Type B pancreatic cell (in vitro differentiated cells): ENCODE data around the gene EPS8L3. TPM values are rescaled to one million over a fixed set of nuclear protein-coding genes. Genes with fewer than 3 reads are reported as not detected.

Experiments
- DNase-seq: peaks from one replicate; pipeline ENCODE4 v3.0.0; 2021; ENCODE audit warnings: mixed read lengths; ENCODE audit not compliant: unreplicated experiment; ENCODE audit errors: extremely low spot score
- H3K27ac Mint-ChIP-seq: 2 replicates; pipeline ENCODE4 v1.8.0; 2021; ENCODE audit warnings: mild to moderate bottlenecking, mixed read lengths
- H3K27me3 Mint-ChIP-seq: 2 replicates; pipeline ENCODE4 v1.8.0; 2021; ENCODE audit warnings: mixed read lengths
- H3K36me3 Mint-ChIP-seq: 2 replicates; pipeline ENCODE4 v1.8.0; 2021; ENCODE audit warnings: mixed read lengths
- H3K4me1 Mint-ChIP-seq: one replicate; pipeline ENCODE4 v1.8.0; 2021; ENCODE audit warnings: mixed read lengths; ENCODE audit not compliant: unreplicated experiment
- H3K4me3 Mint-ChIP-seq: 2 replicates; pipeline ENCODE4 v1.8.0; 2021; ENCODE audit warnings: mild to moderate bottlenecking, mixed read lengths
- H3K9me3 Mint-ChIP-seq: 2 replicates; pipeline ENCODE4 v1.8.0; 2021; ENCODE audit warnings: mixed read lengths
- CTCF ChIP-seq: fragments of 200-600 bp; sonication (generic); conservative IDR thresholded peaks from 2 replicates; pipeline ENCODE4 v1.5.0; 2021; ENCODE audit warnings: antibody characterized with exemption, mild to moderate bottlenecking
- total RNA-seq: library from RNA; stranded (reverse); gene quantifications from 2 replicates; pipeline ENCODE4 v1.2.1, GENCODE V29; 2021; ENCODE audit warnings: low replicate concordance

Gene EPS8L3
- total RNA-seq, 1 donor from 2014 or later = 9.9 TPM

- Mint-ChIP-seq H3K4me3 (no peak overlapping the region), H3K36me3 (no peaks in the 10 kb centered on the region), H3K9me3 (no peaks in the 10 kb centered on the region), H3K27me3 (no peaks in the 10 kb centered on the region), H3K4me1 (peaks cover 41% of the 10 kb centered on the region), H3K27ac (no peak overlapping the region)
- DNase-seq = no peak
- TF ChIP-seq CTCF = no peak
These were observed 17.3 kb upstream of the EPS8L3 start for GRCh38 chr1:109780982-109781381.

- H3K9me3 Mint-ChIP-seq = no peaks in the 10 kb centered on the region
- peaks cover 23% of the 10 kb centered on the region for H3K4me1 Mint-ChIP-seq
- no peak for TF ChIP-seq CTCF
- H3K4me3 Mint-ChIP-seq = no peak overlapping the region
- DNase-seq = no peak
- no peak overlapping the region for H3K27ac Mint-ChIP-seq
- H3K27me3 Mint-ChIP-seq = peaks cover 8% of the 10 kb centered on the region
- H3K36me3 Mint-ChIP-seq = no peaks in the 10 kb centered on the region
These were observed 14.4 kb upstream of the EPS8L3 start for GRCh38 chr1:109777980-109778625.

- no peak overlapping the region for H3K27ac Mint-ChIP-seq
- no peaks in the 10 kb centered on the region for H3K9me3 Mint-ChIP-seq
- no peak overlapping the region for H3K4me3 Mint-ChIP-seq
- H3K36me3 Mint-ChIP-seq = no peaks in the 10 kb centered on the region
- H3K27me3 Mint-ChIP-seq = peaks cover 8% of the 10 kb centered on the region
- peaks cover 20% of the 10 kb centered on the region for H3K4me1 Mint-ChIP-seq
- TF ChIP-seq CTCF = no peak
- DNase-seq = no peak
These were observed 13.7 kb upstream of the EPS8L3 start for GRCh38 chr1:109777436-109777835.

- H3K4me3 Mint-ChIP-seq = no peak overlapping the region
- TF ChIP-seq CTCF = peak; percentile 97
- H3K36me3 Mint-ChIP-seq = no peaks in the 10 kb centered on the region
- H3K27me3 Mint-ChIP-seq = peaks cover 8% of the 10 kb centered on the region
- DNase-seq = peak; percentile 84
- H3K4me1 Mint-ChIP-seq = peaks cover 23% of the 10 kb centered on the region
- no peaks in the 10 kb centered on the region for H3K9me3 Mint-ChIP-seq
- H3K27ac Mint-ChIP-seq = peak overlapping the region; percentile 43
These were observed 13.2 kb upstream of the EPS8L3 start for GRCh38 chr1:109776911-109777310.

GRCh38 chr1:109776206-109776835 is 12.6 kb upstream of the EPS8L3 start:
- peaks cover 23% of the 10 kb centered on the region for H3K4me1 Mint-ChIP-seq
- H3K9me3 Mint-ChIP-seq = no peaks in the 10 kb centered on the region
- H3K27me3 Mint-ChIP-seq = peaks cover 8% of the 10 kb centered on the region
- no peak for DNase-seq
- no peak for TF ChIP-seq CTCF
- H3K4me3 Mint-ChIP-seq = no peak overlapping the region
- peak overlapping the region; percentile 43 for H3K27ac Mint-ChIP-seq
- H3K36me3 Mint-ChIP-seq = no peaks in the 10 kb centered on the region
